KMS-11 (cell line): ENCODE results near the gene CD80.
"Not testable (repeated sequence)": the region's sequence is repeated elsewhere in the genome, so short reads cannot be mapped to it uniquely, and the experiment has no call there.

Source experiments
- H2AFZ ChIP-seq: fragments of 200-600 bp; sonication (generic); 2 replicates; pipeline ENCODE4 v1.6.1; 2016; ENCODE audit warnings: antibody characterized with exemption, mixed run types, low read depth
- H3K27ac ChIP-seq: fragments of 200-600 bp; sonication (generic); 2 replicates; pipeline ENCODE4 v1.6.1; 2016; ENCODE audit warnings: mild to moderate bottlenecking, mixed run types
- H3K27me3 ChIP-seq: fragments of 200-600 bp; sonication (generic); 2 replicates; pipeline ENCODE4 v1.6.1; 2017; ENCODE audit warnings: mild to moderate bottlenecking, low read depth, mixed run types, moderate library complexity; ENCODE audit not compliant: insufficient read depth
- H3K36me3 ChIP-seq: fragments of 200-600 bp; sonication (generic); 2 replicates; pipeline ENCODE4 v1.6.1; 2017; ENCODE audit warnings: mild to moderate bottlenecking, mixed run types; ENCODE audit not compliant: insufficient read depth
- H3K4me1 ChIP-seq: fragments of 200-600 bp; sonication (generic); 2 replicates; pipeline ENCODE4 v1.6.1; 2016; ENCODE audit warnings: mild to moderate bottlenecking, low read depth, mixed run types; ENCODE audit not compliant: poor library complexity, severe bottlenecking
- H3K4me2 ChIP-seq: fragments of 200-600 bp; sonication (generic); 2 replicates; pipeline ENCODE4 v1.7.0; 2016; ENCODE audit warnings: mild to moderate bottlenecking, mixed run types
- H3K4me3 ChIP-seq: fragments of 200-600 bp; sonication (generic); IDR thresholded peaks from 2 replicates; pipeline ENCODE4 v1.6.1; 2017; ENCODE audit warnings: low read depth, low read length, mixed read lengths; ENCODE audit not compliant: insufficient read depth
- H3K79me2 ChIP-seq: fragments of 200-600 bp; sonication (generic); 2 replicates; pipeline ENCODE4 v1.6.1; 2016; ENCODE audit warnings: low read depth, mixed run types; ENCODE audit not compliant: insufficient read depth
- H3K9ac ChIP-seq: fragments of 200-600 bp; sonication (generic); 2 replicates; pipeline ENCODE4 v1.6.1; 2016; ENCODE audit warnings: mild to moderate bottlenecking, mixed run types
- H4K20me1 ChIP-seq: fragments of 200-600 bp; sonication (generic); 2 replicates; pipeline ENCODE4 v1.6.1; 2016; ENCODE audit warnings: mild to moderate bottlenecking, mixed run types; ENCODE audit not compliant: insufficient read depth
- TF ChIP-seq, protein P1 (sequence below): fragments of 200-600 bp; sonication (generic); conservative IDR thresholded peaks from 2 replicates; pipeline ENCODE4 v1.6.1; 2017; ENCODE audit warnings: low read depth, mild to moderate bottlenecking, antibody characterized with exemption, low read length, moderate library complexity, mixed read lengths

Gene CD80

DNA sequence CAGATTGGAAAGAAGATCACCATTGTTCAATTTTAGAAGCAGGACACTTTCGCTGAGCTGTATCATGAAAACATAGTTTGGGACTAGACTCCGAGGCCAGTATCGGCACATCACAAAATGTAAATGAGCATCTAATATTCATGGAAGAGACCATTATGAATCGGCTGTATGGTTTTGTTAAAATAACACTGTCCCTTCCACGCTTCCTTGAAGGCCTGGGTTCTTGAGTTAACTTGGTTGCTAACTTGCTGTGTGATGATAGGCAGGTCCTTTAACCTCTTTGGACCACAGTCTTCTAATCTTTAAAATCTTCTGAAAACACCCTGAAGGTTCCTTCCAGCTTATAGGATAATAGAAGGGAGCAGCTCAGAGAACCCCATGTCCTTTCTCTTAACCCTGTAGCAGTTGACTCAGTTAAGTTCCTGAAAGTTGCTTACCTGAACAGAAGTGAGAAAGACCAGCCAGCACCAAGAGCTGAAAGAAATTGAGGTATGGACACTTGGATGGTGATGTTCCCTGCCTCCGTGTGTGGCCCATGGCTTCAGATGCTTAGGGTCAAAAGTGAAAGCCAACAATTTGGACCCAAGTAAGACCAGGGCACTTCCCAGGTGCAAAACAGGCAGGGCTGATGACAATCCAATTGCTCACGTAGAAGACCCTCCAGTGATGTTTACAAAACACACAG lies 2.1 kb downstream of the CD80 start:
- Histone ChIP-seq H3K79me2 (no peaks in the 10 kb centered on the region), H3K4me1 (peaks cover 23% of the 10 kb centered on the region), H3K9ac (no peak overlapping the region), H3K36me3 (no peaks in the 10 kb centered on the region), H4K20me1 (no peaks in the 10 kb centered on the region), H3K27ac (no peak overlapping the region), H3K4me3 (no peak overlapping the region), H3K4me2 (no peak overlapping the region), H2AFZ (no peak overlapping the region), H3K27me3 (no peaks in the 10 kb centered on the region)
- TF ChIP-seq, protein P1, sequence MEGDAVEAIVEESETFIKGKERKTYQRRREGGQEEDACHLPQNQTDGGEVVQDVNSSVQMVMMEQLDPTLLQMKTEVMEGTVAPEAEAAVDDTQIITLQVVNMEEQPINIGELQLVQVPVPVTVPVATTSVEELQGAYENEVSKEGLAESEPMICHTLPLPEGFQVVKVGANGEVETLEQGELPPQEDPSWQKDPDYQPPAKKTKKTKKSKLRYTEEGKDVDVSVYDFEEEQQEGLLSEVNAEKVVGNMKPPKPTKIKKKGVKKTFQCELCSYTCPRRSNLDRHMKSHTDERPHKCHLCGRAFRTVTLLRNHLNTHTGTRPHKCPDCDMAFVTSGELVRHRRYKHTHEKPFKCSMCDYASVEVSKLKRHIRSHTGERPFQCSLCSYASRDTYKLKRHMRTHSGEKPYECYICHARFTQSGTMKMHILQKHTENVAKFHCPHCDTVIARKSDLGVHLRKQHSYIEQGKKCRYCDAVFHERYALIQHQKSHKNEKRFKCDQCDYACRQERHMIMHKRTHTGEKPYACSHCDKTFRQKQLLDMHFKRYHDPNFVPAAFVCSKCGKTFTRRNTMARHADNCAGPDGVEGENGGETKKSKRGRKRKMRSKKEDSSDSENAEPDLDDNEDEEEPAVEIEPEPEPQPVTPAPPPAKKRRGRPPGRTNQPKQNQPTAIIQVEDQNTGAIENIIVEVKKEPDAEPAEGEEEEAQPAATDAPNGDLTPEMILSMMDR, result no peak

DNA sequence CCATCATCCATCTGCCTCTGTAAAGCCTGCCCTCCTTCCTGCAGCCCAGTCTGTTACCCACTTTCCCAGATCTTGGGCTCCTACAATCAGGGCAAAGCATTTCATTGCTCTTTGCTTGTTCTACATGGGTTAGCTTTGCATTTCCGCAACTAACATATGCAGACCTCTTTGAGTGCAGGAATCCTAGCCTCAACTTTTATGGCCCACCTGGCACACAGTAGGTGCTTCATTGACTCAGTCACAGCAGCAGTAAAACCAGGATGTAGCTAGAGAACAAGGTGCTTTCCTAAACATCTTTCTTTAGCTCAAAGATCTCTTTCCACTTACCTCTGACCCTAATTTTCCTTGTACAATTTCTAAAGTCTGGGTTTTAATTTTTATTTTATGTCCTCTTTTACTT lies 3.5 kb downstream of the CD80 start:
- Histone ChIP-seq H2AFZ (no peak overlapping the region), H3K36me3 (no peaks in the 10 kb centered on the region), H3K27ac (no peak overlapping the region), H3K79me2 (no peaks in the 10 kb centered on the region), H3K27me3 (no peaks in the 10 kb centered on the region), H3K9ac (no peak overlapping the region), H3K4me1 (peaks cover 12% of the 10 kb centered on the region), H4K20me1 (no peaks in the 10 kb centered on the region), H3K4me3 (no peak overlapping the region), H3K4me2 (no peak overlapping the region)
- TF ChIP-seq, protein P1, result no peak

DNA sequence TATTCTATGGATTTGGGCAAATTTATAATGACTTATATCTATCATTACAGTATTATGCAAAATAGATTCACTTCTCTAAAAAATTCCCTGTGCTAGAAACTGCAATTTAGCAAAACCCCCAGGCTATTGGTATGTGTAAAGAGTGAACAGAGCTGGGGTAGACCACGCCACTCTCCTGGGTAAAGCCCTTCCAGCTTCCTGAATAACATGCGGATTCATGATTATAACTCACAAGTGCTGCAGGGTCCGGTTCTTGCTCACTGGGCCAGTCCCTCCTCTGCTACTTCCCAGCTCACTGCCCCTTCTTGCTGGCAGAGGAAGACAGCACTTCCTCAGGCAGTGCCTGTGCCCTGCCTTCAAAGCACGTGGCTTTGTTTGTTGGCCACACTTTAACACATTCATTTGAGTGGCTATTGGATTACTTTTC lies 4.1 kb downstream of the CD80 start:
- no peak overlapping the region for H3K4me2 ChIP-seq
- H3K9ac ChIP-seq, result no peak overlapping the region
- no peak overlapping the region for H3K4me3 ChIP-seq
- no peak overlapping the region for H2AFZ ChIP-seq
- H4K20me1 ChIP-seq, result no peaks in the 10 kb centered on the region
- no peaks in the 10 kb centered on the region for H3K27me3 ChIP-seq
- TF ChIP-seq, protein P1, result no peak
- no peaks in the 10 kb centered on the region for H3K79me2 ChIP-seq
- H3K36me3 ChIP-seq, result no peaks in the 10 kb centered on the region
- no peak overlapping the region for H3K27ac ChIP-seq
- peaks cover 12% of the 10 kb centered on the region for H3K4me1 ChIP-seq

DNA sequence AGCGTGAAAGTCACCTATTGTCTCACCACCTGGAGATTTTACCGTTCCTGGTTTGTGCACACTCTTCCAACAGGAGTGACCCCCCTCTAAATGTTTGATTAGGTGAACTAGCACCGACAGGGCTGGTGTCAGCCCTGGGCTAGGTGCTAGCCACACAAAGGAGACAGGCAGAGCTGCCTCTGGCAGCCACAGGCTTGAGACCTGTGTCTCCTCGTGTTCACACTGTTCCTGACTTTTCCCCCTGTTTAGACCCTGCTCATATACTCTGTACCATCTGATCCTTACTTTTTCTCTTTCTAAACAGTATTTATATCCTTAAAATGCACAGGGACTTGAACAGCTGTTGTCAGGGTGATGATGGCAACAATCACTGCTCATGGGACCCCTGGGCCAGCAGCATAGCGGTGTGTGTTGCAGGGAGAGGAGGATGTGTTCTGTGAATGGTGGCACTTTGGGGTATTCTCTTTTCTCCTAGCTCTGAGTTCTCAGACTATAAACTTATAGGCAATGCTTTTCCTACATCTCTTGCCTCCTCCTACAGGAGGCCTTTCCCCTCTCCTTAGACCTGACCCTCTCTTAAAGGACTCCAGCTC lies 5.5 kb downstream of the CD80 start:
- Histone ChIP-seq H3K4me2 (no peak overlapping the region), H2AFZ (no peak overlapping the region), H3K27me3 (no peaks in the 10 kb centered on the region), H3K4me3 (no peak overlapping the region), H3K79me2 (no peaks in the 10 kb centered on the region), H3K27ac (no peak overlapping the region), H3K4me1 (peaks cover under 1% of the 10 kb centered on the region), H3K9ac (no peak overlapping the region), H3K36me3 (no peaks in the 10 kb centered on the region), H4K20me1 (no peaks in the 10 kb centered on the region)
- TF ChIP-seq, protein P1, result no peak

DNA sequence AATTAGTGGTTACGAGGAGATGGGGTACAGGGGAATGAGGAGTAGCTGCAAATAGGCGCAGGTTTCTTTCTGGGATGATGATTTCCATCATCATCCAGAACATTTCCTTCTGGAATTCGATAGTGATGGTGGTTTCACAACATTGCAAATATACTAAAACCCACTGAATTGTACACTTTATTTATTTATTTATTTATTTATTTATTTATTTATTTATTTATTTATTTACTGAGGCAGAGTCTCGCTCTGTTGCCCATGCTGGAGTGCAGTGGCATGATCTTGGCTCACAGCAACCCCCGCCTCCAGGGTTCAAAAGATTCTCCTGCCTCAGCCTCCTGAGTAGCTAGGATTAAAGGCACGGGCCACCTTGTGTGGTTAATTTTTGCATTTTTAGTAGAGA lies 6.5 kb downstream of the CD80 start:
- H4K20me1 ChIP-seq, H3K27ac ChIP-seq, H3K4me3 ChIP-seq, H3K27me3 ChIP-seq, H2AFZ ChIP-seq, H3K4me2 ChIP-seq, H3K4me1 ChIP-seq, H3K79me2 ChIP-seq, H3K9ac ChIP-seq, H3K36me3 ChIP-seq: not testable (repeated sequence)
